Hypothalamus (tissue), 51 donors: ENCODE results near the gene KIAA0408.
"Not testable (repeated sequence)": the region's sequence is repeated elsewhere in the genome, so short reads cannot be mapped to it uniquely, and the experiment has no call there.

Source experiments
- DNase-seq, 51 donors: peaks; one replicate each; lab custom pipeline; 2025; lab: John Stamatoyannopoulos, UW

Gene KIAA0408

GRCh38 chr6:127464161-127464880 is 5.1 kb upstream of the KIAA0408 start:
- peak in 1 of 51 donors; percentile 6 for DNase-seq

- DNase-seq = no peak
Measured at GRCh38 chr6:127463056-127463455, 3.9 kb upstream of the KIAA0408 start.

GRCh38 chr6:127462376-127462775 is 3.2 kb upstream of the KIAA0408 start:
- no peak for DNase-seq

- DNase-seq = no peak
Measured at GRCh38 chr6:127460465-127460864, 1.3 kb upstream of the KIAA0408 start.

- no peak for DNase-seq
Measured at GRCh38 chr6:127458817-127459216, 372 bp downstream of the KIAA0408 start.

- no peak for DNase-seq
Measured at GRCh38 chr6:127458222-127458621, 967 bp downstream of the KIAA0408 start.

- DNase-seq = peak in 1 of 51 donors; percentile 22
Measured at GRCh38 chr6:127457456-127458064, 1.6 kb downstream of the KIAA0408 start.

- DNase-seq = no peak
Measured at GRCh38 chr6:127456465-127456864, 2.7 kb downstream of the KIAA0408 start.

- no peak for DNase-seq
Measured at GRCh38 chr6:127453845-127454619, 5.2 kb downstream of the KIAA0408 start.

- DNase-seq = no peak
Measured at GRCh38 chr6:127452803-127453202, 6.4 kb downstream of the KIAA0408 start.

- DNase-seq = no peak
Measured at GRCh38 chr6:127451388-127451787, 7.8 kb downstream of the KIAA0408 start.

GRCh38 chr6:127447780-127448179 is 11.4 kb downstream of the KIAA0408 start:
- no peak for DNase-seq

- DNase-seq = no peak
Measured at GRCh38 chr6:127446356-127446755, 12.8 kb downstream of the KIAA0408 start.

- DNase-seq = no peak
Measured at GRCh38 chr6:127441881-127442280, 17.3 kb downstream of the KIAA0408 start.

GRCh38 chr6:127439718-127440117 is 19.5 kb downstream of the KIAA0408 start:
- no peak for DNase-seq

- DNase-seq = no peak
Measured at GRCh38 chr6:127436578-127437110, 22.5 kb downstream of the KIAA0408 start.

GRCh38 chr6:127435626-127436220 is 23.5 kb downstream of the KIAA0408 start:
- no peak for DNase-seq

GRCh38 chr6:127434651-127435050 is 24.5 kb downstream of the KIAA0408 start:
- no peak for DNase-seq

- DNase-seq = not testable (repeated sequence)
Measured at GRCh38 chr6:127428562-127428961, 30.6 kb downstream of the KIAA0408 start.

GRCh38 chr6:127423921-127424320 is 35.3 kb downstream of the KIAA0408 start:
- DNase-seq = no peak

- DNase-seq = not testable (repeated sequence)
Measured at GRCh38 chr6:127421164-127421563, 38.0 kb downstream of the KIAA0408 start.
